Fibroblast of peridontal ligament (primary cell): ENCODE measurements around the gene KCNH2.

Experiments used
- DNase-seq: peaks from one replicate; pipeline ENCODE4 v3.0.0-alpha.2; 2010; ENCODE audit errors: extremely low read depth

The KCNH2 gene

DNA sequence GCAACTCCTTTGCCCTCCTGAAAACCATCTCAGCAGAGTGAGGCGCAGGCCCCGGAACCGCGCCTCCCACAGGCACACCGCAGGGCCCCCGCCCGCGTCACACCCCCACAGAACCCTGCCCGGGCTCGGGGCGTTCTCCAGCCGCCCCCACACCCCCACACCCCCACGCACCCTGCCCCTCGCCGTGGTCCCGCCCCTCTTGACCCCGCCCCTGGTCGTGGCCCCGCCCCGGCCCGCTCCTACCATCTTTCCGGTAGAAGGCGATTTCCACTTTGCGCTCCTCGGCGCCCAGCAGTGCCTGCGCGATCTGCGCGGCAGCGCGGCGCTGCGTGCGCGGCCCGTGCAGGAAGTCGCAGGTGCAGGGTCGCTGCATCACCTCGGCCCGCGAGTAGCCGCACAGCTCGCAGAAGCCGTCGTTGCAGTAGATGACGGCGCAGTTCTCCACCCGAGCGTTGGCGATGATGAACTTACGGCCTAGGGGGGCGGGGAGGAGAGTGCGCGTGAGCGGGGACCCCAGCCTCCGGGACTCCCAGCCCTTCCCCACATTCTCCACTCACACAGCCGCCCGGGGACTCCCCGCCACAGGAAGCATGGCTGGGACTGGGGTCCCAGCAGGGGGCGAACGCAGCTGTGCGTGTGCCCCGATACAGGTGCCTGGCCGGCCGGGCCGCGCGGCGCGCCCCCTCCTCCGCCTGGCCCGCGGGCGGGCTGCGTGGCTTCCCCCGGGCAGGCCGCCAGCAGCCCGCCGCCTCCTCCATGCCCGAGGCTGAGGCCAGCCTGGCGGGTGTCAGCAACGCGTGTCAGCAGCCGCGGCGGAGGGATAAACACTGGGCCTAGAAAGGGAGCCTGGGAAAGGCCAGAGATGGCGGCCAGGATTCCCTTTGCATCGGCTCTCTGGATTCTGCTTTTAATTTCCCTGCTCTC, 3.4 kb downstream of the KCNH2 start:
- DNase-seq, result no peak

- DNase-seq, result no peak
Measured at GRCh38 chr7:150973571-150974451, 4.3 kb downstream of the KCNH2 start.

GRCh38 chr7:150972741-150973140, 5.4 kb downstream of the KCNH2 start:
- no peak for DNase-seq

GRCh38 chr7:150972023-150972468, 6.1 kb downstream of the KCNH2 start:
- no peak for DNase-seq

GRCh38 chr7:150971242-150972022, 6.7 kb downstream of the KCNH2 start:
- DNase-seq, result no peak

DNA sequence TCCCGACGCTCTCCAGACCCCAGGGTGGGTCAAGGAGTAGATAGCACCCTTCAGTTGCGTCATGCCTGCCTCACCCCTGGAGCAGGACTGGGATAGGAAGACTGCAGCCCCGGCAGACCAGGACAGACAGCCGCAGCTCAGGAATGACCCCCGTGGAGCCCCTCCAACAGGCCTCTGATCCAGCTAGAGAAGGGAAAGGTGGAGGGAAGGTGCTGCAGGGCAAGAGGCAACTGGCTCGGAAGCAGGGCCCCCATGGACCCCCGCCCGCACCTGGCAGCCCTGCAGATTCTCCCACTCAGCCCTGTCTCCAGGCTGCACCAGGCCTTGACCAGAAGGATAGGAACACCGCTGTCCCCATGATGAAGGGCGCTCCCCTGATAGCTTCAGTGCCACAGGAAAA, 7.7 kb downstream of the KCNH2 start:
- no peak for DNase-seq

- no peak for DNase-seq
Measured at GRCh38 chr7:150969475-150969874, 8.6 kb downstream of the KCNH2 start.

DNA sequence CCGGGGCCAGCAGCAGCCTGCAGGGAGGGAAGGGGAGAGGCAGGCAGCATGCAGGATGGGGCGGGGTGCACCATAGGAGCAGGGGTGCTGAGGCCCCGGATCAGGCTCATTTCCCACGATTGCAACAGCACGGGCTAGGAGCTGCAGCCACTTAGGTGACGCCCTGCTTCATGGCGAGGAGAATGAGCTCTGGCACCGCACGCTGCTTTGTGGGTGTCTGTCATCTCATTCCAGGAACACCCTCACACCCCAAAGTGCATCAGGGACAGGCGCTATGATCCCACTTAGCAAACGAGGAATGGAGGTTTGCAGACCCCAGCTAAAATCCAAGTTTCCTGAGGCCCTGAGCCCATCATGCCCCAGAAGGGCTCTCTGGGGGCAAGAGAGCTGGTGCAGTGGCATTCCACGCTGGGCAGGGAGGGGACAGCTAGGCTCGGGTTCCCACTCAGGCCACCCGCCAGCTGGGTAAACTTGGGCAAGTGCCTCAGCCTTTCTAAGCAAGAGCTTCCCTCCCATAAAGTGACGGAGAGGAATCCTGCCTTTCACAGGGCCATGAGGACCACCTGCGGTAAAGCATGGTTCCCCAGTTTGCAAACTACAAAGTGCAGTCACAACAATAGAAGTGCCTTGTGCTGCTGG, 9.3 kb downstream of the KCNH2 start:
- peak; percentile 6 for DNase-seq

DNA sequence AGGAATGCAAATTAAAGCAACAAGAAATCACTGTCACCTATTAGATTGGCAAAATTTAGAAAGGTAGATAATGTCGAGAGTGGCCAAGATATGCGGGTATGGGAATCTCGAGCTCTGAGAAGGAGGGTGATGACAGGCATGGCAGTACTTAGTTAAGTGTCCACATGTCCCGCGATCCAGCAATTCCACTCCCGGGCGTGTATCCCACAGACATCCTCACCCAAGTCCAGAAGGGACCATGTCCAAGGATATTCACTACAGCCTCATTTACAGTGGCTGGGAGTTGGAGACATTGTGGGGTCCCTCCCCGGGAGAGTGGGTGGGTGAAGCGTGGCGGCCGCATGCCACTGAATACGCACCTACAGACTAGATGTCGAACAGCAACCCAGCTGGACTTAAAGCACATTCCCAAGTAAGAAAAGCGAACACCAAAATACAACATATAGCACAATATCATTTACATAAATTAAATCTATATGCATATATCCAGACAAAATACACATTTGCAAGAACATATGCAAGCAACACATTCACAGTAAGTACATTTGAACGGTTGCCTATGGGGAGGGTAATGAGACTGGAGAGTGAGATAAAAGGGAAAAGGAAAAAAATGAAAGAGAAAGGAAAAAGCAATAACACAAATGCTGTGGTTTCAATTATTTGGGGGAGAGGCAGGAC, 9.9 kb downstream of the KCNH2 start:
- DNase-seq, result no peak

DNA sequence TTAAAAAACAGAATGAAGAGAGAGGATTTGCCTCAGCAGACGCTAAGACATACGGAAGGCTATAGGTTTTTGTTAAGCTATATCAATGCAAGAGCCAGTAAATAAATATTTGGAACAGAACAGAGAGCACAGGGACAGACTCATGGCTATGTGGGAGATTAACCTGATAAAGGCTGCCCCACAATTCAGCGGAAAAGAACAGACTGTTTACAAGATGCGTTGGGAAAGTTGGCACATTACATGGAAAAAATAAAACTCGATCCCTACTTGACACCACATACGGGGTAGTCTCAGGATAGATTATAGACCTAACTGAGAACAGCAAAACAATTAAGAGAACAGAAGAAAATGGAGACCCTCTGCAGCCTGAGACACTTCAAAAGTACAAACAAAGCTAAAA, 10.8 kb downstream of the KCNH2 start:
- DNase-seq, result no peak

DNA sequence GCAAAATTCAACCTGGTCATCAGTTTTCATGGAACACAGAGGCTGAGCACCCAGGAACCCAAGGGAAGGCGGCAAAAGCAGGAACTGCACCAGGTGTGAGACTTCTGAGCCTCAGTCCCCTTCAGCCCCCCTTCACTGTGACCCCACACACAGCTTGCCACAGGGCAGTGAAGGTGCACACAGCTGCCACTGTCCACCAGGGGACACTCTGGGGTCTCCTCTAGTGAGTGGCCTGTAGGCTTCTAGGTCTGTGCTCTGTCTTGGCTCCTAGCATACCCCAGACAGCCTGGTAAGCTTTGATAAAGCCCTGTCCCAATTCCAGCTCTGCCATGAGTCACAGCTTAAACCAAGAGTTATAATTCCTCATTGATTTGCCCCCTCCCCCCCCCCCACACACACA, 12.1 kb downstream of the KCNH2 start:
- no peak for DNase-seq

DNA sequence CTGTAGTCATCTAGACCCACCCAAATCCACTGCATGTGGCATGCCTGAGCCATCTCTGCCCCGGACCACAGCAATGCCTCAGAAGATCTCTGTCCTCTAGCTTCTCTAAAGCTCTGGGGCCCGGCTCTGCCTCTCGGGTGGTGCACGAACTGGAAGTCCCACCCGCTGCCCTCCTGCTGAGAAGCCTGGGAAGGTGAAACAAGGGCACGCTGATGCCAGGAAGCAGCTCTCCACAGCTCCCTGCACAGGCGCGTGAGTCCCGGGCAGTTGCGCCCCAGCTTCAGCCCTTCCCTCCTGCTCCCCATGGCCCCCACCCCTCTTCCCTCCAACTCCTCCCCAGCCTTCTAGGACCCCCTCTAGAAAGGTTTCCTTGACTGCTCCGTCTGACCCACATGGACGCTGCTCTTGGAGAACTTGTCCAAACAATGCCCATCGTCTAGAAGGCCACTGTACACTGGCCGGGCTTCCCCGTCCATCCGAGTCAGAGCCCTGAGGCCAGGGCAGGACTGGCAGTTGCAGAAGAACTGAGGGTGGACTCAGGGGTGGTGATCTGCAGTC, 12.8 kb downstream of the KCNH2 start:
- DNase-seq, result no peak

- DNase-seq, result no peak
Measured at GRCh38 chr7:150964593-150965111, 13.5 kb downstream of the KCNH2 start.

DNA sequence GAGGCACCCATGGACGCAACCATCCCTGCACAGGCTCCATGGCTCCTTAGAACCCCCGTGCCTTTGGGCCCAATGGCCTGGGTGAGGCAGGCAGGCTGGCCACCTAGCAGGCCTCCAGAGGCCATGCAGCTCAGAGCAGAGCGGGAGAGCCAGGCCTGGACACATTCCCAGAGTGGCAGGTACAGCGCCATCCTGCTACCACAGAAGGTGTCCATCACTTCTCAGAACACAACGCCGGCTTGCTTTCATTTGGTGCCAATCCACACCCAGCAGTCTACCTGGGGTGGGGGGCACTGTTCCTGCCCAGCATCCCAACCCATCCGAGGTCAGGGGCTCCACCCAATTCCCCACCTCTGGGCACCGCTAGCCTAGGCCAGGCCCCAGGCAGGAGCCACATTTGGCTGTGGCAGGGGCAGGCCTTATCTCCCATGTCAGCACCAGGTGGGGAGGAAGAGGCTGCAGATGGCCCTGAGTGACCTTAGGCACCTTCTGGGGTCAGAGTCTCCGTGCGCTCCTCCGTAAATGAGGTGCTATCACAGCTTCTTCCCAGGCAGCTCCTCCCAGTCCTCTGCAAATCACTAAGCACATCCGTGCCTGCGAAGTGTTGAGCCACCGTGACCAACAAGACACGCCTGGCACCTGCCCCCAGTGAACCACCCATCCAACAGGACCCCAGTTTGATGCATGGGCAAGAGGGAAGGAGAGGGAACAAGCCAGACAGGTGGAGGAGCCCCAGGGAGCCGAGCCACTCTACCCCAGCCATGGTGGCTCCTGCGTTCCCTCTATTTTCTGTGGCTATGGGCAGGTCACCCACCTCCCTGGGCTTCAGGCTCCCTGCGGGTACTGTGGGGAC, 14.2 kb downstream of the KCNH2 start:
- no peak for DNase-seq

DNA sequence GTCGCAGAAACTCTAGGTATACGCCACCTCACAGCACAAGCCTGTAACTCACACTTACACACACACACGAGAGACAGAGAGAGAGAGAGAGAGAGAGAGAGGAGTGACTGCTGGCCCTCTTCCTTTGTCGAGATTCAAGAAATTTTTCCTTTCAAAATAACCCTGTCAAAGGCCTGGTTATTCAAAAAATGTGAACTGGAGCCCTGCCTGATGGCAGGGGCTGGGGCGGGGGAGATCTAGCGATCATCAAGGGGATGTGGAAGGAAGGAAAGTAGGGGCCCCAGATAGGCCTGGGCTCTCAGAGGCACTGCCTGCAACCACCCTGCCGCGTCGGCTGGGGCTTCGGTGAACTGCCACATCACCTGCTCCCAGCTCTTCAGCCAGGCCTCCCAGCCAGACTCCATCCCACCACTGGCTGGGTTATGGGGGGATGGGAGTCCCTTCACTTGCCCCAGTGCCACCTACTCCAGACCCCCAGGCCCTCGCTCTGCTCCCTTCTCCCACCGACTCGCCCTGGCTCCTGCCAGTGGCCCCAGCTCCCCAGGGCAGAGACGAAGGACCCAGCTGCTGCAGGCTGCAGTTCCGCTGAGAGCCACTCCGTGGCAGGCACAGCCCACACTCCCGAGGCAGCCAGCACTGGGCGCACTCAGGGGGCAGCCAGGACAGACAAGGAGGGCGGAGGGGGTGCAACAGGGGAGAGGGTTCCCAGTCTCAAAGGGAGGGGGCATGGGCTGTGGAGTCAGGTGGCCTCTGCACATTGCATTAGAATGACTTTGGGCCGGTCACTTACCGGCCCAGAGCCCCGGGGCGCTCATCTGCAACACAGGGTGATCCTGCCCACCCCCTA, 15.3 kb downstream of the KCNH2 start:
- DNase-seq, result peak; percentile 10

DNA sequence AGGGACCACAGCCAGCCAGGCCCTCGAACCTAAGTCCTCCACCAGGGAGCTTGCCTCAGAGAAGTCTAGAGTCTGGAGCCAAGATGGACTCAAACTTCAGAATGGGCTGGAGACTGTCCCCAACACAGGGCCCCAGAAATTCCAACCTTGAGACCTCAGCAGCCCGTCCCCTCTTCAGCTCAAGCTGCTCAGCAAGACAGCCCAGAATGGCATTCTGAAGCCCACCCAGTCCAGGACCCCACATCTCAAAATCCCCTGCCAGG, 15.9 kb downstream of the KCNH2 start:
- DNase-seq, result no peak

DNA sequence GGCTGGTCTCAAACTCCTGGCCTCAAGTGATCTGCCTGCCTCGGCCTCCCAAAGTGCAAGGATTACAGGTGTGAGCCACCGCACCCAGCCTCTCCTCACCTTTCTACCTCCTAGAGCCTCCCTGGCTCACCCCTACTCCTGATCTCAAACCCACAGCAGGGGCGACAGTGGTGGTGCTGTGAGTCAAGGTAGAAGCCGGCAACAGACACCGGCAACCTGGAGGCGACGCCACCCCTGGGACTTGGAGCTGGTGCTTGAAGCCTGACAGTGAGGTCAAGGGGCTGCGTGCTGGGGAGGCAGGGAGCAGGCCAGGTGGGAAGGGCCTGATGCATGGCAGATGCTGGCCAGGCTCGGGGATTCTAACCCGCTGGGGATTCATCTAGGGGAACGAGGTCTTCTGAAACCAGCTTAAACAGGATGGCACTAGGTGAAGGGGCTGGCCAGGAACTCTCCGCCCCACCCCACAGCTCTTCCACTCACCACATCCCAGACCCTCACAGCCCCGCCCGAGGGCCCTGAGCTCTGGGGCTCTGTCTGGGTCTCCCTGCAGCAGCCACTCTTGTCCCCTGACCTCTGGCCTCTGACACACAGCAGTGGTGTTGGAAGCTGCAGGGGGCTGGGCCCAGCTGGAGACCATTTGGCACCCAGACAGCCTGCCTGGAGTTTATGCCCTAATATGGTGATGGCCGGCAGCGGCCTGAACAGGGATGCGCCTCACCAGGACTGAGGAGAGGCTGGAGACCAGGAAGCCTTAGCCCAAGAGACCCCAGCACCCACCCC, 16.4 kb downstream of the KCNH2 start:
- DNase-seq, result no peak
